ENCODE data around the gene PHPT1.

DNA sequence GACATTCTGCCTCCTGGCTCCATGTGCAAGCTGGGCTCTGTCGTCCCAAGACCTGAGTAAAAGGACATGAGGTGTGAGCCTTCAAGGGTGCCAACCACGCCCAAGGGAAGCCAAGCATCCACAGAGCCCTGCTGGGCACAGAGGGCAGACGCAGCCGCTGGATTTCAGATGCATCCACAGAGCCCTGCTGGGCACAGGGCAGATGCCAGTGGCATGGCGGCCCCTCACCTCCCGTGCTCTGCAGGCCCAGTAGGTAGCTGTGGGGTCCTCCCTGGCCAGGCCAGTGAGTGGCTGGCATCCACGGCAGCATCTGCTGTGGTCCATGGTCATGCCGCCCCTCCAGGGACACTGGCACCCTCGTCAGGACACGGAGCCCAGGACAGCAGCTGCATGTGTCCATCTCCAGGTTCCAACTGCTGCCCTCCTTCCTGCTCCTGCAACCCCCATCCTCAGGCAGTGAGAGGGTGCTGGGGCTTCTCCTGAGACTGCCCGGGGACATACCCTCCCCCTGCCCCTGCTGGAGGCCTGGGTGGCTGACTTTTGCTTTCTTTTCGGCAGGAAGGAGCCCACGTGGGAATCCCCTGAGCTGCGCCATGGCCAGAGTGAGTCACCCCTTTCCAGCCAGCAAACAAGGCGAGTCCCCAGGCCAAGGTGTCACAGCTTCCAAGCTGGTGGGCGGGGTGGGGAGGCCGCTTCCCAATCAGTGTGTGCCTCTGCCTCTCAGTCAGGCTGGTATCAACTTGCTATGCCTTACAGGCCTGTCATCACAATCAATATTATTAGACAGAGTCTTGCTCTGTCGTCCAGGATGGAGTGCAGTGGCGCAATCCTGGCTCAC lies 33.1 kb downstream of the PHPT1 start:
- TF ChIP-seq POLR2A (IDR thresholded peaks at IDR 0.05), result no peak
- no peak for TF ChIP-seq CTCF (IDR thresholded peaks at IDR 0.05)
